H9 (cell line): Measurements from ENCODE around the gene GNAI1. TPM values are rescaled to one million over a fixed set of nuclear protein-coding genes. Genes with fewer than 3 reads are reported as not detected.

Experiments
- DNase-seq: peaks from one replicate; pipeline ENCODE4 v3.0.0-alpha.2; 2017
- H2AFZ ChIP-seq: one replicate; pipeline ENCODE4 v1.6.1; 2013; ENCODE audit warnings: mild to moderate bottlenecking, low read length, control low read depth, moderate library complexity
- H2AK5ac ChIP-seq: 2 replicates; pipeline ENCODE4 v1.6.1; 2013; ENCODE audit warnings: low read length, control low read depth, mixed read lengths; ENCODE audit not compliant: insufficient read length
- H2BK120ac ChIP-seq: one replicate; pipeline ENCODE4 v1.6.1; 2013; ENCODE audit warnings: low read depth, mild to moderate bottlenecking, low read length, control low read depth, inconsistent platforms; ENCODE audit not compliant: poor library complexity, severe bottlenecking
- H2BK12ac ChIP-seq: 2 replicates; pipeline ENCODE4 v1.6.1; 2013; ENCODE audit warnings: low read length, control low read depth, mixed read lengths, low read depth; ENCODE audit not compliant: insufficient read length
- H2BK15ac ChIP-seq: 2 replicates; pipeline ENCODE4 v1.6.1; 2013; ENCODE audit warnings: low read depth, low read length, control low read depth
- H2BK20ac ChIP-seq: one replicate; pipeline ENCODE4 v1.6.1; 2013; ENCODE audit warnings: low read depth, mild to moderate bottlenecking, low read length, control low read depth, inconsistent platforms; ENCODE audit not compliant: poor library complexity, severe bottlenecking
- H2BK5ac ChIP-seq: 2 replicates; pipeline ENCODE4 v1.6.1; 2013; ENCODE audit warnings: low read length, control low read depth, mixed read lengths; ENCODE audit not compliant: insufficient read length
- H3K14ac ChIP-seq: 2 replicates; pipeline ENCODE4 v1.6.1; 2013; ENCODE audit warnings: low read length, control low read depth; ENCODE audit not compliant: insufficient read depth
- H3K18ac ChIP-seq: 2 replicates; pipeline ENCODE4 v1.6.1; 2013; ENCODE audit warnings: low read depth, mild to moderate bottlenecking, mixed read lengths, low read length, control low read depth; ENCODE audit not compliant: insufficient read length
- H3K23ac ChIP-seq: 2 replicates; pipeline ENCODE4 v1.6.1; 2013; ENCODE audit warnings: low read length, control low read depth, mixed read lengths, low read depth; ENCODE audit not compliant: insufficient read length
- H3K23me2 ChIP-seq: 2 replicates; pipeline ENCODE4 v1.6.1; 2013; ENCODE audit warnings: low read depth, mild to moderate bottlenecking, mixed read lengths, low read length, control low read depth; ENCODE audit not compliant: insufficient read length, poor library complexity, severe bottlenecking
- H3K27ac ChIP-seq: 2 replicates; pipeline ENCODE4 v1.5.1; 2013; ENCODE audit warnings: low read length, control low read depth, mixed read lengths, low read depth; ENCODE audit not compliant: insufficient read length
- H3K27me3 ChIP-seq: 2 replicates; pipeline ENCODE4 v1.6.1; 2013; ENCODE audit warnings: low read length, control low read depth, inconsistent platforms; ENCODE audit not compliant: insufficient read depth
- H3K4ac ChIP-seq: 2 replicates; pipeline ENCODE4 v1.6.1; 2013; ENCODE audit warnings: low read depth, mild to moderate bottlenecking, control low read depth, inconsistent platforms, low read length, moderate library complexity
- H3K4me1 ChIP-seq: 2 replicates; pipeline ENCODE4 v1.6.1; 2013; ENCODE audit warnings: low read length, control low read depth, inconsistent platforms; ENCODE audit not compliant: insufficient read depth
- H3K4me2 ChIP-seq: 2 replicates; pipeline ENCODE4 v1.6.1; 2013; ENCODE audit warnings: low read length, control low read depth, mixed read lengths; ENCODE audit not compliant: insufficient read length, insufficient read depth
- H3K56ac ChIP-seq: 2 replicates; pipeline ENCODE4 v1.6.1; 2013; ENCODE audit warnings: low read depth, mild to moderate bottlenecking, mixed read lengths, low read length, control low read depth; ENCODE audit not compliant: insufficient read length
- H3K79me1 ChIP-seq: 2 replicates; pipeline ENCODE4 v1.6.1; 2013; ENCODE audit warnings: low read depth, mild to moderate bottlenecking, moderate library complexity, low read length, control low read depth, inconsistent platforms; ENCODE audit not compliant: insufficient read depth, poor library complexity, severe bottlenecking
- H3K79me2 ChIP-seq: 2 replicates; pipeline ENCODE4 v1.6.1; 2013; ENCODE audit warnings: low read length, control low read depth, inconsistent platforms; ENCODE audit not compliant: insufficient read depth
- H3K9ac ChIP-seq: 2 replicates; pipeline ENCODE4 v1.6.1; 2013; ENCODE audit warnings: low read length, control low read depth, mixed read lengths; ENCODE audit not compliant: insufficient read length; ENCODE audit errors: extremely low read depth
- H3K9me3 ChIP-seq: one replicate; pipeline ENCODE4 v1.6.1; 2013; ENCODE audit warnings: low read depth, low read length, inconsistent platforms; ENCODE audit not compliant: control insufficient read depth
- H3T11ph ChIP-seq: one replicate; pipeline ENCODE4 v1.6.1; 2013; ENCODE audit warnings: mild to moderate bottlenecking, low read length, control low read depth, inconsistent platforms
- H4K20me1 ChIP-seq: one replicate; pipeline ENCODE4 v1.6.1; 2013; ENCODE audit not compliant: control insufficient read depth, insufficient read length, insufficient read depth
- H4K5ac ChIP-seq: 2 replicates; pipeline ENCODE4 v1.6.1; 2013; ENCODE audit warnings: low read depth, mild to moderate bottlenecking, mixed read lengths, low read length, control low read depth; ENCODE audit not compliant: insufficient read length
- H4K8ac ChIP-seq: replicated peaks from 2 replicates; pipeline ENCODE4 v1.6.1; 2013; ENCODE audit warnings: low read length, control low read depth, mixed read lengths, low read depth; ENCODE audit not compliant: insufficient read length
- H4K91ac ChIP-seq: 2 replicates; pipeline ENCODE4 v1.6.1; 2013; ENCODE audit warnings: low read depth, mild to moderate bottlenecking, moderate library complexity, mixed read lengths, low read length, control low read depth; ENCODE audit not compliant: insufficient read length
- H3K27ac Mint-ChIP-seq, 3 experiments: 2 replicates in 2 of 3; 3 replicates in 1 of 3; pipeline ENCODE4 v1.8.0; 2020 to 2021; ENCODE audit warnings: mixed read lengths in 3 of 3, mild to moderate bottlenecking in 1 of 3, moderate library complexity in 1 of 3
- H3K27me3 Mint-ChIP-seq: 2 replicates; pipeline ENCODE4 v1.8.0; 2021; ENCODE audit warnings: low read depth, mild to moderate bottlenecking, moderate library complexity, mixed read lengths
- H3K36me3 Mint-ChIP-seq, 3 experiments: 2 replicates in 2 of 3; 3 replicates in 1 of 3; pipeline ENCODE4 v1.8.0; 2020 to 2021; ENCODE audit warnings: low read depth in 3 of 3, mixed read lengths in 3 of 3; ENCODE audit not compliant: insufficient read depth in 1 of 3
- H3K4me1 Mint-ChIP-seq, 2 experiments: 2 replicates each; pipeline ENCODE4 v1.8.0; 2020; ENCODE audit warnings: mixed read lengths in 2 of 2
- H3K4me3 Mint-ChIP-seq, 2 experiments: 2 replicates in 1 of 2; 3 replicates in 1 of 2; pipeline ENCODE4 v1.8.0; 2020 to 2021; ENCODE audit warnings: mild to moderate bottlenecking in 2 of 2, mixed read lengths in 2 of 2, moderate library complexity in 1 of 2
- H3K9me3 Mint-ChIP-seq, 2 experiments: 2 replicates in 1 of 2; 3 replicates in 1 of 2; pipeline ENCODE4 v1.8.0; 2020; ENCODE audit warnings: mild to moderate bottlenecking in 2 of 2, mixed read lengths in 2 of 2, moderate library complexity in 1 of 2
- CTCF ChIP-seq: fragments of 200-600 bp; sonication (generic); conservative IDR thresholded peaks from 3 replicates; pipeline ENCODE4 v1.8.0; 2021; ENCODE audit warnings: antibody characterized with exemption, mild to moderate bottlenecking
- WGBS: extraction: QIAGEN DNeasy Blood & Tissue Kit; methylation state at CpG from one replicate; pipeline ENCODE4 v1.1.7; 2013; ENCODE audit warnings: missing lambda C conversion rate, low lambda C conversion rate, mixed read lengths; ENCODE audit not compliant: insufficient read length; ENCODE audit errors: extremely low coverage; 5-methylcytosine and 5-hydroxymethylcytosine counted together
- total RNA-seq: library from RNA; stranded (reverse); gene quantifications from 2 replicates; pipeline ENCODE4 v1.2.1, GENCODE V29; 2021

The GNAI1 gene
- total RNA-seq, 1 experiment from 2014 or later = 14.1 TPM

- no peaks in the 10 kb centered on the region for H3K79me1 ChIP-seq
Measured at GRCh38 chr7:80236681-80237080, 102.0 kb downstream of the GNAI1 start.

More at GRCh38 chr7:80236681-80237080, 102.0 kb downstream of the GNAI1 start:
- no peak overlapping the region for H2AK5ac ChIP-seq
- H3K9ac ChIP-seq = no peak overlapping the region
- no peak overlapping the region for H2BK12ac ChIP-seq
- no peak overlapping the region for H2BK120ac ChIP-seq
- Mint-ChIP-seq H3K9me3 (no peaks in the 10 kb centered on the region), H3K4me1 (peaks cover 0 to 2% of the 10 kb centered on the region in 2 experiments; a peak in 2 of 4 replicates), H3K27ac (no peak overlapping the region; a peak in 1 of 7 replicates), H3K27me3 (no peaks in the 10 kb centered on the region), H3K36me3 (no peaks in the 10 kb centered on the region), H3K4me3 (no peak overlapping the region)
- no CpG with 5 or more reads among the region's 1 CpG for WGBS
- no peak overlapping the region for H2BK20ac ChIP-seq
- H3K9me3 ChIP-seq = no peaks in the 10 kb centered on the region
- H4K5ac ChIP-seq = no peak overlapping the region
- H3K4me1 ChIP-seq = no peaks in the 10 kb centered on the region
- no peak overlapping the region for H3K18ac ChIP-seq
- no peak overlapping the region for H4K91ac ChIP-seq
- H3K14ac ChIP-seq = no peak overlapping the region
- H3K27ac ChIP-seq = no peak overlapping the region
- no peaks in the 10 kb centered on the region for H4K20me1 ChIP-seq
- H3K4ac ChIP-seq = no peak overlapping the region
- H3K56ac ChIP-seq = no peak overlapping the region
- H3K23me2 ChIP-seq = no peaks in the 10 kb centered on the region
- H4K8ac ChIP-seq = no peak overlapping the region
- no peak overlapping the region for H3K4me2 ChIP-seq
- H2AFZ ChIP-seq = no peak overlapping the region
- no peak overlapping the region for H2BK15ac ChIP-seq
- H3K27me3 ChIP-seq = no peaks in the 10 kb centered on the region
- no peak overlapping the region for H2BK5ac ChIP-seq
- no peaks in the 10 kb centered on the region for H3K79me2 ChIP-seq
- no peak overlapping the region for H3K23ac ChIP-seq
- H3T11ph ChIP-seq = no peak overlapping the region
- DNase-seq = no peak
- no peak for TF ChIP-seq CTCF
